Neural progenitor cell (in vitro differentiated cells): ENCODE data around the gene TECR.

Experiments
- EZH2 ChIP-seq: fragments of 200-600 bp; sonication (generic); IDR thresholded peaks from 2 replicates; pipeline ENCODE4 v1.6.1; 2017; ENCODE audit warnings: antibody characterized with exemption, mild to moderate bottlenecking, moderate library complexity
- TF ChIP-seq, protein P1 (sequence below): fragments of 200-600 bp; sonication (generic); IDR thresholded peaks from 2 replicates; pipeline ENCODE4 v1.5.1; 2017; ENCODE audit warnings: antibody characterized with exemption, mild to moderate bottlenecking

DNA sequence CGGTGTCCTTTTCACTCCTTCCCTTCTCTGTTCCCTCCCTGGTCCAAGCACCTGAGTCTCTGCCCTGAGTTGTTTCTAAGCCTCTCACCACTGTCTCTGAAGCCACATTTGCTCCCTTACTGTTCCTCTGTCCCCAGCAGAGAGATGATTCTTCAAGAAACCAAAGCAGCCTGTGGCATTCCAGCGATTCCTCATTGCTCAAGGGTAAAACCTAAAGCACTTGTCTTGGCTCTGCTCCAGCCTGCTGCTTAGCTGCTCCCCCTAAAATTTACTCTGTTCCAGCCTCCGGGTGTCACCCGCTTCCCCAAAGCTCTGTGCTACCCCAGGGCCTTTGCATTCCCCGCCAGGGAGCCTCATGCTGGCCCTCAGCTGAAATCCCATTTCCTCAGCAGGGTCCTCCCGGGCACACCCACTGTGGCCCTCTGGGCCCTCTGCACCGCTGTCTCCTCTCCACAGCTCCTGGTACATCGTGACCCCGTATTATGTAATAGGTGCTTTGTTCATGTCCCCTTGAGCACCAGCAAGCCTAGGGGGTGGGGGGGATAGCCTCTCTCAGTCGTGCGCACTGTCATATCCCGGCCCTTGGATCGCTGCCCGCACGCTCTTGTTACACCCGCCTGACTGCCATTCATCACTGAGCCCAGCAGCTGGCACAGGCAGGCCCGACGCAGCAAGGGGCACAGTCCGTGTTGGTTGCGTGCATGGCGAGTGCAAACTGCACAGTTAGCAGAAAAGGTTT, 15.8 kb downstream of the TECR start:
- TF ChIP-seq, protein P1, sequence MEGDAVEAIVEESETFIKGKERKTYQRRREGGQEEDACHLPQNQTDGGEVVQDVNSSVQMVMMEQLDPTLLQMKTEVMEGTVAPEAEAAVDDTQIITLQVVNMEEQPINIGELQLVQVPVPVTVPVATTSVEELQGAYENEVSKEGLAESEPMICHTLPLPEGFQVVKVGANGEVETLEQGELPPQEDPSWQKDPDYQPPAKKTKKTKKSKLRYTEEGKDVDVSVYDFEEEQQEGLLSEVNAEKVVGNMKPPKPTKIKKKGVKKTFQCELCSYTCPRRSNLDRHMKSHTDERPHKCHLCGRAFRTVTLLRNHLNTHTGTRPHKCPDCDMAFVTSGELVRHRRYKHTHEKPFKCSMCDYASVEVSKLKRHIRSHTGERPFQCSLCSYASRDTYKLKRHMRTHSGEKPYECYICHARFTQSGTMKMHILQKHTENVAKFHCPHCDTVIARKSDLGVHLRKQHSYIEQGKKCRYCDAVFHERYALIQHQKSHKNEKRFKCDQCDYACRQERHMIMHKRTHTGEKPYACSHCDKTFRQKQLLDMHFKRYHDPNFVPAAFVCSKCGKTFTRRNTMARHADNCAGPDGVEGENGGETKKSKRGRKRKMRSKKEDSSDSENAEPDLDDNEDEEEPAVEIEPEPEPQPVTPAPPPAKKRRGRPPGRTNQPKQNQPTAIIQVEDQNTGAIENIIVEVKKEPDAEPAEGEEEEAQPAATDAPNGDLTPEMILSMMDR: no peak
- no peak for TF ChIP-seq EZH2
